KMS-11 (cell line): ENCODE results near the gene TTC28.

Experiments
- H2AFZ ChIP-seq: fragments of 200-600 bp; sonication (generic); 2 replicates; pipeline ENCODE4 v1.6.1; 2016; ENCODE audit warnings: antibody characterized with exemption, mixed run types, low read depth
- H3K27ac ChIP-seq: fragments of 200-600 bp; sonication (generic); 2 replicates; pipeline ENCODE4 v1.6.1; 2016; ENCODE audit warnings: mild to moderate bottlenecking, mixed run types
- H3K27me3 ChIP-seq: fragments of 200-600 bp; sonication (generic); 2 replicates; pipeline ENCODE4 v1.6.1; 2017; ENCODE audit warnings: mild to moderate bottlenecking, low read depth, mixed run types, moderate library complexity; ENCODE audit not compliant: insufficient read depth
- H3K36me3 ChIP-seq: fragments of 200-600 bp; sonication (generic); 2 replicates; pipeline ENCODE4 v1.6.1; 2017; ENCODE audit warnings: mild to moderate bottlenecking, mixed run types; ENCODE audit not compliant: insufficient read depth
- H3K4me1 ChIP-seq: fragments of 200-600 bp; sonication (generic); 2 replicates; pipeline ENCODE4 v1.6.1; 2016; ENCODE audit warnings: mild to moderate bottlenecking, low read depth, mixed run types; ENCODE audit not compliant: poor library complexity, severe bottlenecking
- H3K4me2 ChIP-seq: fragments of 200-600 bp; sonication (generic); 2 replicates; pipeline ENCODE4 v1.7.0; 2016; ENCODE audit warnings: mild to moderate bottlenecking, mixed run types
- H3K4me3 ChIP-seq: fragments of 200-600 bp; sonication (generic); IDR thresholded peaks from 2 replicates; pipeline ENCODE4 v1.6.1; 2017; ENCODE audit warnings: low read depth, low read length, mixed read lengths; ENCODE audit not compliant: insufficient read depth
- H3K79me2 ChIP-seq: fragments of 200-600 bp; sonication (generic); 2 replicates; pipeline ENCODE4 v1.6.1; 2016; ENCODE audit warnings: low read depth, mixed run types; ENCODE audit not compliant: insufficient read depth
- H3K9ac ChIP-seq: fragments of 200-600 bp; sonication (generic); 2 replicates; pipeline ENCODE4 v1.6.1; 2016; ENCODE audit warnings: mild to moderate bottlenecking, mixed run types
- H4K20me1 ChIP-seq: fragments of 200-600 bp; sonication (generic); 2 replicates; pipeline ENCODE4 v1.6.1; 2016; ENCODE audit warnings: mild to moderate bottlenecking, mixed run types; ENCODE audit not compliant: insufficient read depth
- CTCF ChIP-seq: fragments of 200-600 bp; sonication (generic); conservative IDR thresholded peaks from 2 replicates; pipeline ENCODE4 v1.6.1; 2017; ENCODE audit warnings: low read depth, mild to moderate bottlenecking, antibody characterized with exemption, low read length, moderate library complexity, mixed read lengths

Gene TTC28

GRCh38 chr22:28395520-28395919 lies 284.1 kb downstream of the TTC28 start:
- H3K4me2 ChIP-seq, result no peak overlapping the region

GRCh38 chr22:28394513-28395110 lies 285.0 kb downstream of the TTC28 start:
- Histone ChIP-seq H3K4me3 (no peak overlapping the region), H3K4me2 (no peak overlapping the region), H3K27ac (no peak overlapping the region), H3K27me3 (no peaks in the 10 kb centered on the region), H4K20me1 (no peaks in the 10 kb centered on the region), H3K4me1 (no peaks in the 10 kb centered on the region), H3K36me3 (no peaks in the 10 kb centered on the region), H2AFZ (no peak overlapping the region), H3K79me2 (no peaks in the 10 kb centered on the region), H3K9ac (no peak overlapping the region)
- no peak for TF ChIP-seq CTCF

More at GRCh38 chr22:28395520-28395919, 284.1 kb downstream of the TTC28 start:
- H4K20me1 ChIP-seq, result no peaks in the 10 kb centered on the region
- no peaks in the 10 kb centered on the region for H3K36me3 ChIP-seq
- no peak overlapping the region for H3K4me3 ChIP-seq
- no peaks in the 10 kb centered on the region for H3K4me1 ChIP-seq
- H3K9ac ChIP-seq, result no peak overlapping the region
- H2AFZ ChIP-seq, result no peak overlapping the region
- no peaks in the 10 kb centered on the region for H3K79me2 ChIP-seq
- no peak for TF ChIP-seq CTCF
- no peak overlapping the region for H3K27ac ChIP-seq
- no peaks in the 10 kb centered on the region for H3K27me3 ChIP-seq

GRCh38 chr22:28381429-28382167 lies 298.0 kb downstream of the TTC28 start:
- no peak overlapping the region for H3K4me2 ChIP-seq
- no peaks in the 10 kb centered on the region for H3K79me2 ChIP-seq
- H3K27ac ChIP-seq, result no peak overlapping the region
- no peak overlapping the region for H3K4me3 ChIP-seq
- no peak overlapping the region for H2AFZ ChIP-seq
- no peaks in the 10 kb centered on the region for H3K27me3 ChIP-seq
- TF ChIP-seq CTCF, result no peak
- H4K20me1 ChIP-seq, result no peaks in the 10 kb centered on the region
- no peaks in the 10 kb centered on the region for H3K36me3 ChIP-seq
- no peak overlapping the region for H3K9ac ChIP-seq
- peaks cover 19% of the 10 kb centered on the region for H3K4me1 ChIP-seq

GRCh38 chr22:28379951-28380350 lies 299.7 kb downstream of the TTC28 start:
- H3K27me3 ChIP-seq, result no peaks in the 10 kb centered on the region
- peak overlapping the region; percentile 69; the same call in 1 of the 2 replicates for H3K4me2 ChIP-seq
- TF ChIP-seq CTCF, result no peak

More at GRCh38 chr22:28379951-28380350, 299.7 kb downstream of the TTC28 start:
- Histone ChIP-seq H3K79me2 (no peaks in the 10 kb centered on the region), H4K20me1 (no peaks in the 10 kb centered on the region), H3K4me3 (no peak overlapping the region), H3K9ac (no peak overlapping the region), H2AFZ (no peak overlapping the region), H3K36me3 (no peaks in the 10 kb centered on the region), H3K27ac (no peak overlapping the region), H3K4me1 (peaks cover 19% of the 10 kb centered on the region)
